Smooth muscle cell of the coronary artery (primary cell): Measurements from ENCODE around the gene SMPX. TPM values are rescaled to one million over a fixed set of nuclear protein-coding genes. Genes with fewer than 3 reads are reported as not detected.

Experiments
- total RNA-seq: library from RNA; depleted of rRNA; stranded (reverse); fragments of >200 nt; gene quantifications from 2 replicates; pipeline ENCODE4 v1.2.3, GENCODE V29; 2014; ENCODE audit warnings: low replicate concordance

The SMPX gene
- total RNA-seq = not detected in 2 replicates

DNA sequence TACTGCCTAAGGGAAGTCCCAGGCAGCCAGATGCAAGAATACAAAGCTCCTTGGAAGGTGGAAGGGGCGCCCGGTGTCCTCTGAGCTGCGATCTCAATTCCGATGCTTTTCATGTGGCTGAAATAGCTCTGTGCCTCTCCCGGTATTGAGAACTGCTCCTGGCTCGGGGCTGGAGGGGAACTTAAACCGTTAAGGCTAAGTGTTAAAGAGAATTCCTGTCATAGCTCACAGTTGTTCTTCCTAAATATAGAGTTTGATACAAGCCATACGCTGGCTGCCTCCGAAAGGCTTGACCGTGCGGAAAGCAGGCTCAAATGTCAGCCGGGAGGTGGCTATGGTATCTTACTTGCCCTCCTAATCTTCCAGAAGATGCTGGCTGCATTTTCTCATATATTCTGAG is at the start of gene SMPX:
TSS of gene SMPX (minus strand) at position 157 of the 400 bp plus-strand sequence. CDS start 3,826 bp downstream, outside the sequence.

DNA sequence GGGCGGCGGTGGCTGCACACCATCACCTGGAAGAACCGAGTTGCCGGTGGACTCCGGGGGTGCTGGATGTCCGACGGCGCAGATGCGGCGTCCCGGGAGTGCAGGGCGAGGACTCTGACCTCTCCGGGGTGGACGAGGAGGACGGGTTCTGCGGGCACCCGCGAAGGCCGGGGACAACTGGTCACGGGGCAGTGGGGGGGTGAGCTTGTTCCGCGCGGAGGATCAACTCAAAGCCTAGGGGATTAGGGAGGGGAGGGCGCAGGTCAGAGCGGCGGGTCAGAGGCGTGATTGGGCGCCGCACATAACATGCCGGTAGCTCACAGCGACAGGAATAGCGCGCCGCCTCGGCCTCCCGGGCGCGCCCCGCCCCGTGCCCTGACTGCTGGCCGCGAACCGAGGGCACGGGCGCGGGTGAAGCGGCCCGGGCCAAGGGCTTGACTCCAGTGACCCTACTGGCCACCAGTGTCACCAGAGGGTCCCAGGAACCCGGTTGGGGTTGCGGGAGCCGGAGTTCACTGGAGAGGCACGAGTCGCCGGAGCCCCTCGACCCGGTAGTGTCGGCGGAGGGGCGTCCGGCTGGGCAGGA is 99.7 kb downstream of the SMPX start, which contains the start of gene KLHL34:
TSS of gene KLHL34 (minus strand) at position 179 of the 586 bp plus-strand sequence. CDS start 542 bp downstream, outside the sequence.

Other genes with a start within 250 kb of the SMPX start
- not detected in 2 replicates for gene KLHL34, start 99.8 kb downstream of the SMPX start, total RNA-seq
- gene MBTPS2, start 81.5 kb upstream of the SMPX start, total RNA-seq = 4.3 and 5.3 TPM in 2 replicates
- 1.1 and 1.3 TPM in 2 replicates for gene YY2, start 97.9 kb upstream of the SMPX start, total RNA-seq
- 116 and 142 TPM in 2 replicates for gene SMS, start 182.6 kb upstream of the SMPX start, total RNA-seq